Neural progenitor cell (in vitro differentiated cells): ENCODE measurements around the gene CCL8. TPM values are rescaled to one million over a fixed set of nuclear protein-coding genes. Genes with fewer than 3 reads are reported as not detected.

Experiments
- DNase-seq: peaks from one replicate; pipeline ENCODE4 v3.0.0-alpha.2; 2016; ENCODE audit warnings: low spot score
- H2AFZ ChIP-seq: fragments of 200-600 bp; sonication (generic); replicated peaks from 2 replicates; pipeline ENCODE4 v1.6.1; 2016; ENCODE audit warnings: antibody characterized with exemption
- H3F3A ChIP-seq: fragments of 200-600 bp; sonication (generic); 2 replicates; pipeline ENCODE4 v1.6.1; 2016; ENCODE audit warnings: antibody characterized with exemption, low read depth
- H3K27ac ChIP-seq: fragments of 200-600 bp; sonication (generic); 2 replicates; pipeline ENCODE4 v1.5.1; 2016; ENCODE audit warnings: mild to moderate bottlenecking
- H3K27me3 ChIP-seq: fragments of 200-600 bp; sonication (generic); 2 replicates; pipeline ENCODE4 v1.6.1; 2016; ENCODE audit warnings: mild to moderate bottlenecking, moderate library complexity
- H3K36me3 ChIP-seq: fragments of 200-600 bp; sonication (generic); 2 replicates; pipeline ENCODE4 v1.5.1; 2016
- H3K4me1 ChIP-seq: fragments of 200-600 bp; sonication (generic); 2 replicates; pipeline ENCODE4 v1.6.1; 2016; ENCODE audit warnings: mixed run types
- H3K4me2 ChIP-seq: fragments of 200-600 bp; sonication (generic); 2 replicates; pipeline ENCODE4 v1.6.1; 2016
- H3K4me3 ChIP-seq: fragments of 200-600 bp; sonication (generic); 2 replicates; pipeline ENCODE4 v1.5.1; 2016
- H3K79me2 ChIP-seq: fragments of 200-600 bp; sonication (generic); 2 replicates; pipeline ENCODE4 v1.6.1; 2016; ENCODE audit warnings: low read depth
- H3K9ac ChIP-seq: fragments of 200-600 bp; sonication (generic); 2 replicates; pipeline ENCODE4 v1.6.1; 2016
- H3K9me3 ChIP-seq: fragments of 200-600 bp; sonication (generic); 2 replicates; pipeline ENCODE4 v1.5.1; 2016; ENCODE audit warnings: low read depth
- H4K20me1 ChIP-seq: fragments of 200-600 bp; sonication (generic); 2 replicates; pipeline ENCODE4 v1.6.1; 2016; ENCODE audit warnings: low read depth
- H3K27ac Mint-ChIP-seq: 3 replicates; pipeline ENCODE4 v1.8.0; 2021; ENCODE audit warnings: mixed read lengths
- H3K27me3 Mint-ChIP-seq: 2 replicates; pipeline ENCODE4 v1.8.0; 2022; ENCODE audit warnings: low read depth, mild to moderate bottlenecking, inconsistent platforms, moderate library complexity, mixed read lengths; ENCODE audit not compliant: insufficient read depth
- H3K36me3 Mint-ChIP-seq: 3 replicates; pipeline ENCODE4 v1.8.0; 2021; ENCODE audit warnings: mixed read lengths
- H3K4me1 Mint-ChIP-seq: 3 replicates; pipeline ENCODE4 v1.8.0; 2021; ENCODE audit warnings: mixed read lengths
- H3K4me3 Mint-ChIP-seq: 3 replicates; pipeline ENCODE4 v1.8.0; 2021; ENCODE audit warnings: mild to moderate bottlenecking, moderate library complexity, mixed read lengths
- H3K9me3 Mint-ChIP-seq: 3 replicates; pipeline ENCODE4 v1.8.0; 2020; ENCODE audit warnings: mixed read lengths
- EZH2 ChIP-seq: fragments of 200-600 bp; sonication (generic); IDR thresholded peaks from 2 replicates; pipeline ENCODE4 v1.6.1; 2017; ENCODE audit warnings: antibody characterized with exemption, mild to moderate bottlenecking, moderate library complexity
- EZH2phosphoT487 ChIP-seq: fragments of 200-600 bp; sonication (generic); IDR thresholded peaks from 2 replicates; pipeline ENCODE4 v1.6.1; 2017; ENCODE audit warnings: antibody characterized with exemption
- total RNA-seq: library from RNA; depleted of rRNA; stranded (reverse); fragments of >200 nt; gene quantifications from 2 replicates; pipeline ENCODE4 v1.2.3, GENCODE V29; 2015; ENCODE audit warnings: low replicate concordance
- TF ChIP-seq, protein P1 (sequence below): fragments of 200-600 bp; sonication (generic); IDR thresholded peaks from 2 replicates; pipeline ENCODE4 v1.5.1; 2017; ENCODE audit warnings: antibody characterized with exemption, mild to moderate bottlenecking

CCL8 gene
- total RNA-seq, 1 donor from 2014 or later: not detected

DNA sequence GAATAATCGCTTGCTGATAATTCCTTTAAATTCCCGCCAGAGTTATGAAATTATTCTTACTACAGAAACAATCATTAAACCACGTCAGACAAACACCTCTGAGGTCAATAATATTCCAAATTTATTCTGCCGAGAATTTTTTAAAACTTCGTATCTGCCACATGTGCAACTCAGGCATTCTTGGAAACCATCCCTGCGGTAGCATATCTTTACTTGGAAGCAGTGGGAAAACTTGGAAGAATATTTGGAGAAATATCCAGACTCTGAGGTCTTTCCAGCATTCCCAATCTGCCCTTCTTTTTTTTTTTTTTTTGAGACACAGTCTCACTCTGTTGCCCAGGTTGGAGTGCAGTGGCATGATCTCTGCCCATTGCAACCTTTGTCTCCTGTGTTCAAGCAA, 35.7 kb upstream of the CCL8 start:
- Mint-ChIP-seq H3K4me3 (no peak overlapping the region), H3K4me1 (no peaks in the 10 kb centered on the region), H3K27me3 (peaks cover 5% of the 10 kb centered on the region), H3K27ac (no peak overlapping the region), H3K36me3 (no peaks in the 10 kb centered on the region), H3K9me3 (peaks cover 3% of the 10 kb centered on the region)
- H3K4me3 ChIP-seq: no peak overlapping the region
- H3K9ac ChIP-seq: no peak overlapping the region
- TF ChIP-seq EZH2: no peak
- TF ChIP-seq, protein P1, sequence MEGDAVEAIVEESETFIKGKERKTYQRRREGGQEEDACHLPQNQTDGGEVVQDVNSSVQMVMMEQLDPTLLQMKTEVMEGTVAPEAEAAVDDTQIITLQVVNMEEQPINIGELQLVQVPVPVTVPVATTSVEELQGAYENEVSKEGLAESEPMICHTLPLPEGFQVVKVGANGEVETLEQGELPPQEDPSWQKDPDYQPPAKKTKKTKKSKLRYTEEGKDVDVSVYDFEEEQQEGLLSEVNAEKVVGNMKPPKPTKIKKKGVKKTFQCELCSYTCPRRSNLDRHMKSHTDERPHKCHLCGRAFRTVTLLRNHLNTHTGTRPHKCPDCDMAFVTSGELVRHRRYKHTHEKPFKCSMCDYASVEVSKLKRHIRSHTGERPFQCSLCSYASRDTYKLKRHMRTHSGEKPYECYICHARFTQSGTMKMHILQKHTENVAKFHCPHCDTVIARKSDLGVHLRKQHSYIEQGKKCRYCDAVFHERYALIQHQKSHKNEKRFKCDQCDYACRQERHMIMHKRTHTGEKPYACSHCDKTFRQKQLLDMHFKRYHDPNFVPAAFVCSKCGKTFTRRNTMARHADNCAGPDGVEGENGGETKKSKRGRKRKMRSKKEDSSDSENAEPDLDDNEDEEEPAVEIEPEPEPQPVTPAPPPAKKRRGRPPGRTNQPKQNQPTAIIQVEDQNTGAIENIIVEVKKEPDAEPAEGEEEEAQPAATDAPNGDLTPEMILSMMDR: no peak
- no peak for TF ChIP-seq EZH2phosphoT487
- DNase-seq: no peak
- no peak overlapping the region for H3K27ac ChIP-seq
- no peak overlapping the region for H2AFZ ChIP-seq
- H3K36me3 ChIP-seq: no peaks in the 10 kb centered on the region
- H3K4me2 ChIP-seq: no peak overlapping the region
- H3F3A ChIP-seq: no peaks in the 10 kb centered on the region
- no peaks in the 10 kb centered on the region for H3K4me1 ChIP-seq
- H3K79me2 ChIP-seq: no peaks in the 10 kb centered on the region
- H3K27me3 ChIP-seq: no peaks in the 10 kb centered on the region
- no peaks in the 10 kb centered on the region for H3K9me3 ChIP-seq
- no peaks in the 10 kb centered on the region for H4K20me1 ChIP-seq

DNA sequence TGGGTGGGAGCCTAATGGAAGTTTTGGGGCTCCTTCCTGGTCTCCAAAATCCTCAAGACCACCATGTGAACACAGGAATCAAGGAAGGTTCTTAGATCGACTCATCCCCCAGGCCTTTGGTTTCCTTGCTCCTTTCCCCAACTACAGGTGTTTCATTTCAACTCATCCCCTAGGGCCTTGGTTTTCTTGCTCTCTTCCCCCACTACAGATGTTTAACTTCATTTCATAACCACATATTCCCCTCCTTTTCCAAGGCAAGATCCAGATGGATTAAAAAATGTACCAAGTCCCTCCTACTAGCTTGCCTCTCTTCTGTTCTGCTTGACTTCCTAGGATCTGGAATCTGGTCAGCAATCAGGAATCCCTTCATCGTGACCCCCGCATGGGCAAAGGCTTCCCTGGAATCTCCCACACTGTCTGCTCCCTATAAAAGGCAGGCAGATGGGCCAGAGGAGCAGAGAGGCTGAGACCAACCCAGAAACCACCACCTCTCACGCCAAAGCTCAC, 33.9 kb upstream of the CCL8 start, which contains the start of gene CCL11:
Gene CCL11, plus strand, starts transcription at position 457 of the 507 bp plus-strand sequence. CDS start 67 bp downstream, outside the sequence.
- Histone ChIP-seq H3K27ac (no peak within 1 kb of the TSS), H3K4me1 (no peaks in the 10 kb centered on the region), H3K27me3 (no peaks in the 10 kb centered on the region), H3K79me2 (no peaks in the 10 kb centered on the region), H3F3A (no peaks in the 10 kb centered on the region), H3K36me3 (no peaks in the 10 kb centered on the region), H2AFZ (no peak within 1 kb of the TSS), H3K9ac (no peak within 1 kb of the TSS), H3K4me2 (no peak within 1 kb of the TSS), H3K9me3 (no peaks in the 10 kb centered on the region), H4K20me1 (no peaks in the 10 kb centered on the region), H3K4me3 (no peak within 1 kb of the TSS)
- Mint-ChIP-seq H3K4me1 (no peaks in the 10 kb centered on the region), H3K27me3 (peaks cover 5% of the 10 kb centered on the region), H3K36me3 (no peaks in the 10 kb centered on the region), H3K9me3 (peaks cover 3% of the 10 kb centered on the region), H3K4me3 (no peak within 1 kb of the TSS), H3K27ac (no peak within 1 kb of the TSS)
- TF ChIP-seq EZH2phosphoT487 (no peak), EZH2 (no peak)
- TF ChIP-seq, protein P1: no peak
- no peak for DNase-seq

DNA sequence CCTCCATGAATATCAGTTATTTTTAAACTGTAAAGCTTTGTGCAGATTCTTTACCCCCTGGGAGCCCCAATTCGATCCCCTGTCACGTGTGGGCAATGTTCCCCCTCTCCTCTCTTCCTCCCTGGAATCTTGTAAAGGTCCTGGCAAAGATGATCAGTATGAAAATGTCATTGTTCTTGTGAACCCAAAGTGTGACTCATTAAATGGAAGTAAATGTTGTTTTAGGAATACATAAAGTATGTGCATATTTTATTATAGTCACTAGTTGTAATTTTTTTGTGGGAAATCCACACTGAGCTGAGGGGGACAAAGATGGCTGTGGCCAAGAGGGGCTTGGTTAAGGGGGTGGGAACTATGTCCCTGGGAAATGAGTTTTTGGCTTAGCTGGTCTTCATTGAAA, 31.4 kb upstream of the CCL8 start:
- Histone ChIP-seq H3K4me2 (no peak overlapping the region), H3K27ac (no peak overlapping the region), H3K4me1 (no peaks in the 10 kb centered on the region), H2AFZ (no peak overlapping the region), H3K36me3 (no peaks in the 10 kb centered on the region), H3K9me3 (no peaks in the 10 kb centered on the region), H3K4me3 (no peak overlapping the region), H3K9ac (no peak overlapping the region), H3K27me3 (no peaks in the 10 kb centered on the region), H4K20me1 (no peaks in the 10 kb centered on the region), H3K79me2 (no peaks in the 10 kb centered on the region), H3F3A (no peaks in the 10 kb centered on the region)
- Mint-ChIP-seq H3K27ac (no peak overlapping the region), H3K36me3 (no peaks in the 10 kb centered on the region), H3K4me3 (no peak overlapping the region), H3K27me3 (peaks cover 2% of the 10 kb centered on the region), H3K4me1 (no peaks in the 10 kb centered on the region), H3K9me3 (peaks cover 2% of the 10 kb centered on the region)
- TF ChIP-seq EZH2phosphoT487 (no peak), EZH2 (no peak)
- TF ChIP-seq, protein P1: no peak
- DNase-seq: no peak
